GM18870 (cell line): Measurements from ENCODE around the gene HAPSTR1.
"Not testable (repeated sequence)": the region's sequence is repeated elsewhere in the genome, so short reads cannot be mapped to it uniquely, and the experiment has no call there.

Experiments used
- ATAC-seq: cut with Tn5 transposase; IDR thresholded peaks from one replicate; pipeline ENCODE4 v1.9.1; 2021; ENCODE audit warnings: moderate library complexity; ENCODE audit not compliant: unreplicated experiment

The HAPSTR1 gene

GRCh38 chr16:9090960-9091866, at the start of gene HAPSTR1:
TSS of gene HAPSTR1 (plus strand) at chr16:9091644. CDS start at chr16:9092045, 401 bp downstream.
- peak; percentile 81 for ATAC-seq

DNA sequence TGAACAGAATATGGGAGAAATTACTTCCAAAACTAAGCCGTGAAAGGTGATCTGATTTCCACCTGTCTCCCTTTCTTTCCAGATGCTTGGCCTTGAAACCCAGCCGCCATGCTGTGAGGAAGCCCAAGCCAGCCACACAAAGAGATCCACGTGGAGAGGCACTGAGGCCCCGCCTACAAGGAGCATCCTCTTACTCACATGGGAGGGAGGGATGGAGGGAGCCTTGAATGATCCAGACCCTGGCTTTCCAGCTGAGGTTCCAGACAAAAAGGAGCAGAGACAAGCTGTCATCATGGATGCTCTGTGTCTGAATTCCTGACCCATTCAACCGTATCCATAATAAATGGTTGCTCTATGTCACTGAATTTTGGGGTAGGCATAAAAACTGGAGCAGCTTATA, 48.9 kb upstream of the HAPSTR1 start:
- no peak for ATAC-seq

GRCh38 chr16:9042964-9043680, 48.3 kb upstream of the HAPSTR1 start:
- ATAC-seq = no peak

- not testable (repeated sequence) for ATAC-seq
These were observed 45.9 kb upstream of the HAPSTR1 start for GRCh38 chr16:9045562-9045961.

GRCh38 chr16:9046667-9047055, 44.8 kb upstream of the HAPSTR1 start:
- ATAC-seq = no peak

- no peak for ATAC-seq
These were observed 43.6 kb upstream of the HAPSTR1 start for GRCh38 chr16:9047689-9048301.

- ATAC-seq = no peak
These were observed 43.1 kb upstream of the HAPSTR1 start for GRCh38 chr16:9048302-9048700.

DNA sequence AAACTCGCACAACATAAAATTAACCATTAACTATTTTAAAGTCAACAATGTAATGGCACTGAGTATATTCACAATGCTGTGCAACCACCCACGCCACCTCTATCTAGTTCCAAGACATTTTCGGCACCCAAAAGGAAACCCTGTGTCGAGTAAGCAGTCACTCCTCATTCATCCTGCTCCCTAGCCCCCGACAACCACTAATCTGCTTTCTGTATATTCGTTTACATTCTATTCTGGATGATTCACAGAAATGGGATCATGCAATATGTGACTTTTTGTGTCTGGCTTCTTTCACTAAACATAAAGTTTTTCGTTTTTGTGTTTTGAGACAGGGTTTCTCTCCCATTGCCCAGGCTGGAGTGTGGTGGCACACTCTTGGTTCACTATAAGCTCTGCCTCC, 42.2 kb upstream of the HAPSTR1 start:
- no peak for ATAC-seq

DNA sequence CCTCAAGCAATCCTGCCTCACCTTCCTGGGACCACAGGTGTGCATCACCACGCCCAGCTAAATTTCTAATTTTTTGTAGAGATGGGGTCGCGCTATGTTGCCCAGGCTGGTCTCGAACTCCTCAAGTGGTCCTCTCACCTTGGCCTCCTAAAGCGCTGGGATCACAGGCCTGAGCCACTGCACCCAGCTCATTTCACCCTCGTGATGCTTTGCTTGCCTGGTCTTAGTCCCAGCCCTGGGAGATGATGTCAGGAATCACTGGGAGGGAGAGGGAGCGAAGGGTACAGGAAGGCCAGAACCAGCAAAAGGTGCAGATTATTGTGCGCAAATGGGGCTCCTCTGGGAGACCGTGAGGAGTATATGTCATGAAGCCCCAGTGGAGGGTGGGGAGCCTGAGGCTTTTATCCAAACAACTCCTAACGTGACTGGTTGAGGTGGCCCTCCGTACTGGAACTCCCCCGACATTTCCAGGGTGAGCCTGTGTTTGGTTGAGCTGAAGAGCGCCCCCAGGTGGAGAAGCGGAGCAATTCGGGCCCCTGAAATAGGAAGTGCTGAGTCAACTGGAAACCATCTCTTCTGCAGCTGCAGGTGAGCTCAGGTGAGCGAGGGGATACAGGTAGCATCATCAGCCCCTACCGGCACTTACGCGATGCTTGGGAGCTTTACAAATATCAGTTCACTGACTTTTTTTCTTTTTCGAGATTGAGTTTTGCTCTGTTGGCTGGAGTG, 41.2 kb upstream of the HAPSTR1 start:
- no peak for ATAC-seq

GRCh38 chr16:9053006-9053601, 38.3 kb upstream of the HAPSTR1 start:
- no peak for ATAC-seq

- ATAC-seq = no peak
These were observed 37.0 kb upstream of the HAPSTR1 start for GRCh38 chr16:9054460-9054859.

GRCh38 chr16:9055115-9055514, 36.3 kb upstream of the HAPSTR1 start:
- no peak for ATAC-seq

- no peak for ATAC-seq
These were observed 35.8 kb upstream of the HAPSTR1 start for GRCh38 chr16:9055661-9056060.

DNA sequence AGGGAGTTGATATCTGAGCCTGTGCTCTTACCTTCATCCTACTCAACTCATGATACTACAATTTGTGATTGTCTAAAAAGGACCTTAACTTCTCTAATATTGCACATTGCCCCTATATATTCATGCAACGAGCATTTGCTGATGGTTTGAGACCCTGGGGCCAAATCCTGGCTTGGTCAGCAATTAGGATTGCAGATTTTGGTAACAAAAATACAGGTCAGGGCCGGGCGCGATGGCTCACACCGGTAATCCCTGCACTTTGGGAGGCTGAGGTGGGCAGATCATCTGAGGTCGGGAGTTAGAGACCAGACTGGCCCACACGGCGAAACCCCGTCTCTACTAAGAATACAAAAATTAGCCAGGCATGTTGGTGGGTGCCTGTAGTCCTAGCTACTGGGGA, 35.4 kb upstream of the HAPSTR1 start:
- no peak for ATAC-seq

DNA sequence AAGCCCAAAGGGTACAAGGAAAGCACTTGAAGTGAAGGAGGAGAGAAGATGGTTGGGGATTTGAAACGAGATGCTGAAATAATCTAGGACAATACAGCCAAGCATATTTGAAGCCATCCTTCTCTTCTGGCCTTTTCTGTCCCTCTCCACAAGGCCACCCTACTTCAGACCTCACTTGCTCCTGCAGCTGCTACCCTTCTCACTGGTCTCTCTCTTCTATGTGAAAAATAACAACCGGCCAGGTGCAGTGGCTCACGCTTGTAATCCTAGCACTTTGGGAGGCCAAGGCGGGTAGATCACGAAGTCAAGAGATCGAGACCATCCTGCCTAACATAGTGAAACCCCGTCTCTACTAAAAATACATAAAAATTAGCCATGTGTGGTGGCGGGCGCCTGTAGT, 33.2 kb upstream of the HAPSTR1 start:
- ATAC-seq = no peak

DNA sequence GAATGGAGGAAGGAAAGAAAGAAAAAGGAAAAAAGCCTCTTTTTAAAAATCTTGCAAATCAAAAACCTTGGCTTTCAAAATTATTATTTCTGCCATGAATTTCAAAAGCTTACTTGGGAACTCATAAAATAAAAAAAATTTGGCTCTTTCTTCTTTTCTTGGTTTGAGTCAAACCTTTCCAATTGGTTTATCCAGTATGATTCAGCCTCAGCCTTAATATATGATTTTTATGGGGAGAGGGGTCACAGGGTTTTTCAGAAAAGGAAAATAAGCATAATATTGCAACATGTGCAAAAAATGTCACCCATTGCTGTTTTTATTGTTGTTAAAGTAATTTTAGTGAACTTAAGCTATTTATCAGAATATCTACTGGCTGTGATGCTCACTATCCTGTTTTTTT, 31.2 kb upstream of the HAPSTR1 start:
- ATAC-seq = no peak

GRCh38 chr16:9061358-9061813, 30.1 kb upstream of the HAPSTR1 start:
- no peak for ATAC-seq

DNA sequence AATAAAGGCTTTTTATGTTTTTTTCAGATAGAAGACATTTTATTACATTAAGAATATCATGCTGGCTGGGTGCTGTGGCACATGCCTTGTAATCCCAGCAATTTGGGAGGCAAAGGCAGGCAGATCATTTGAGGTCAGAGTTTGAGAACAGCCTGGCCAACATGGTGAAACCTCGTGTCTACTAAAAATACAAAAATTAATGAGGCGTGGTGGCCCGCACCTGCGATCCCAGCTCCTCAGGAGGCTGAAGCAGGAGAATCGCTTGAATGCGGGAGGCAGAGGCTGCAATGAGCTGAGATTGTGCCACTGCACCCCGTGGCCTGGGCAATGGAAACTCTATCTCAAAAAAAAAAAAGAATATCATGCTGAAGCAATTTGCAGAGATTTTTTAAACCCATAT, 29.1 kb upstream of the HAPSTR1 start:
- ATAC-seq = no peak

DNA sequence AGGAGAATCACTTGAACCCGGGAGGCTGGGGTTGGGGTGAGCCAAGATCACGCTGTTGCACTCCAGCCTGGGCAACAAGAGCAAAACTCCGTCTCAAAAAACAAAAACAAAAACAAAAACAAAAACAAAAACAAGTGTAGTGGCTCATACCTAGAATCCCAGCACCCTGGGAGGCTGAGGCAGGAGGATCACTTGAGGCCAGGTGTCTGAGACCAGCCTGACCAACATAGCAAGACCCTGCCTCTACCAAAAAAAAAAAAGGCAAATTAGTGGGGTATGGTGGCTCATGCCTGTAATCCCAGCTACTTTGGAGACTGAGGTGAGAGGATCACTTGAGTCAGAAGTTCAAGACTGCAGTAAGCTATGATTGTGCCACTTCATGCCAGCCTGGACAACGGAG, 26.4 kb upstream of the HAPSTR1 start:
- no peak for ATAC-seq

DNA sequence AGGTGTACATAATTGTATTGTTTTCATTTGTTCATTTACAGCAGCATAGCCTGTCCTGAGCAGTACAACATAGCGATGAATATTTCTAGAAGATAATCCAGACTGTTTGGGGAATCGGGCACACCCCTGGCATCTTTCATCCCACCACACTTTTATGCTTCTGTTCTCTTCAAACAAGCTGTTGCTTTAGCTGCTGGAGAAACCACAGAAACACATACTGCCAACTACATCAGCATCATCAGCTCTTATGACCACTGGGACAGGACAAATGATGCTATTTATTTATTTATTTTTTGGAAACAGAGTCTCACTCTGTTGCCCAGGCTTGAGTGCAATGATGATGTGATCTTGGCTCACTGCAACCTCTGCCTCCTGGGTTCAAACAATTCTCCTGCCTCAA, 22.6 kb upstream of the HAPSTR1 start:
- ATAC-seq = no peak

DNA sequence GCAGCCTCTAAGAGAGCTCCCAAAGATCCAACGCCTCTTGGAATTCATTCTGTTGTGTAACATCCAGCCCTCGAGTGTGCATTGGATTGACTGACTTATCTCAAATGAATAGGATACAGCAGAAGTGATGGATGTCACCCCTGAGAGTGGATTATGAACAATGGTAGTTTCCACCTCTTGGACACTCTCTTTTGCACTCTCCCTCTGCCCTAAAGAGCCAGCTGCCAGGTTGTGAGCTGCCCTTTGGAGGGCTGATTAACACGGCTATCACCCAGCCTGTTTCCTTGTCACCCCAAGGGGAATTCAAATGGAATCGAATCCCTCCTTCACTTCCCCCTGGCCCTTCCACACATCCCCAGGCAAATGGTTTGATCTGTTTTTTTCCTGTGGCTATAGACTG, 21.2 kb upstream of the HAPSTR1 start:
- no peak for ATAC-seq
